ENCODE measurements around the gene PUS1. TPM values are rescaled to one million over a fixed set of nuclear protein-coding genes. Genes with fewer than 3 reads are reported as not detected.
A peak's percentile ranks its signal among the peaks of the same experiment; 100 is the strongest.

PUS1 gene
- total RNA-seq, 1 experiment from 2014 or later = 74.0 TPM

- POLR2A ChIA-PET (ENCODE audit: unreplicated experiment) = interaction anchor here (0.5 kb wide), 1 partner anchor 204 kb away, joined by 3 read pairs; no protein-coding TSS in a partner anchor
Observed at GRCh38 chr12:131920902-131921840, 7.9 kb upstream of the PUS1 start.

GRCh38 chr12:131921866-131922769, 7.0 kb upstream of the PUS1 start:
- H3K9ac ChIP-seq (ENCODE audit: low read length) = no peak overlapping the region
- DNase-seq = no peak
- intact Hi-C loops (cut with micrococcal nuclease) = no loop called here
- H3K79me2 ChIP-seq (ENCODE audit: low read length) = no peaks in the 10 kb centered on the region
- H3K27ac ChIP-seq (ENCODE audit: low read length) = no peak overlapping the region
- H3K4me3 ChIP-seq (ENCODE audit: low read length) = no peak overlapping the region
- TSS peak; percentile 46 for BruUV-seq (replicated peaks)
- H4K20me1 ChIP-seq (ENCODE audit: low read length) = no peaks in the 10 kb centered on the region
- H3K27me3 ChIP-seq (ENCODE audit: low read length) = no peaks in the 10 kb centered on the region
- H3K4me1 ChIP-seq (ENCODE audit: insufficient read depth, low read length) = no peaks in the 10 kb centered on the region
- H3K4me2 ChIP-seq (ENCODE audit: low read length) = no peak overlapping the region
- H3K9me2 ChIP-seq (replicated peaks; ENCODE audit: low read length) = no peaks in the 10 kb centered on the region
- H3F3A ChIP-seq (ENCODE audit: low read length, unreplicated experiment) = peaks cover 5% of the 10 kb centered on the region
- H3K9me3 ChIP-seq (ENCODE audit: low read length) = no peaks in the 10 kb centered on the region
- H3K36me3 ChIP-seq (ENCODE audit: low read depth, low read length) = peaks cover 13% of the 10 kb centered on the region; the same call in 1 of the 2 replicates
- no peak for TF ChIP-seq EZH2phosphoT487 (IDR thresholded peaks at IDR 0.05; ENCODE audit: borderline replicate concordance, low read length)
- no peak for TF ChIP-seq CTCF (conservative IDR thresholded peaks at IDR 0.05; ENCODE audit: low read depth, low read length)
- no peak for TF ChIP-seq EZH2 (IDR thresholded peaks at IDR 0.05; ENCODE audit: low read length, unreplicated experiment)
- ChIA-PET CTCF (no interaction called here), POLR2A (ENCODE audit: unreplicated experiment) (interaction anchor here (0.5 kb wide), 1 partner anchor 205 kb away, joined by 3 read pairs; no protein-coding TSS in a partner anchor)
- H2AFZ ChIP-seq (ENCODE audit: low read length) = no peak overlapping the region
- ATAC-seq = no peak

More at GRCh38 chr12:131920902-131921840, 7.9 kb upstream of the PUS1 start:
- no peak for DNase-seq
- no peaks in the 10 kb centered on the region for H3K4me1 ChIP-seq (ENCODE audit: insufficient read depth, low read length)
- no peaks in the 10 kb centered on the region for H3K9me2 ChIP-seq (replicated peaks; ENCODE audit: low read length)
- no peak overlapping the region for H3K9ac ChIP-seq (ENCODE audit: low read length)
- no peak for TF ChIP-seq CTCF (conservative IDR thresholded peaks at IDR 0.05; ENCODE audit: low read depth, low read length)
- TF ChIP-seq EZH2 (IDR thresholded peaks at IDR 0.05; ENCODE audit: low read length, unreplicated experiment) = no peak
- no peak for TF ChIP-seq EZH2phosphoT487 (IDR thresholded peaks at IDR 0.05; ENCODE audit: borderline replicate concordance, low read length)
- peaks cover 5% of the 10 kb centered on the region for H3F3A ChIP-seq (ENCODE audit: low read length, unreplicated experiment)
- H3K27me3 ChIP-seq (ENCODE audit: low read length) = no peaks in the 10 kb centered on the region
- H3K36me3 ChIP-seq (ENCODE audit: low read depth, low read length) = peaks cover 17% of the 10 kb centered on the region; the same call in 1 of the 2 replicates
- CTCF ChIA-PET = no interaction called here
- no peak overlapping the region for H3K4me3 ChIP-seq (ENCODE audit: low read length)
- intact Hi-C loops (cut with micrococcal nuclease) = no loop called here
- H3K9me3 ChIP-seq (ENCODE audit: low read length) = no peaks in the 10 kb centered on the region
- no peak for ATAC-seq
- no peaks in the 10 kb centered on the region for H4K20me1 ChIP-seq (ENCODE audit: low read length)
- no peak overlapping the region for H2AFZ ChIP-seq (ENCODE audit: low read length)
- no peak overlapping the region for H3K4me2 ChIP-seq (ENCODE audit: low read length)
- H3K79me2 ChIP-seq (ENCODE audit: low read length) = no peaks in the 10 kb centered on the region
- no peak overlapping the region for H3K27ac ChIP-seq (ENCODE audit: low read length)
- BruUV-seq (replicated peaks) = no TSS peak
